Adipocyte (in vitro differentiated cells): Measurements from ENCODE around the gene FAM184B.

ENCODE experiments used
- DNase-seq: peaks from one replicate; pipeline ENCODE4 v3.0.0-alpha.2; 2015; ENCODE audit warnings: low read depth
- H3K27me3 ChIP-seq: replicated peaks from 2 replicates; pipeline ENCODE4 v1.7.0; 2013; ENCODE audit warnings: mild to moderate bottlenecking, low read length, moderate library complexity; ENCODE audit not compliant: control insufficient read depth, insufficient read depth
- H3K36me3 ChIP-seq: 2 replicates; pipeline ENCODE4 v1.7.0; 2013; ENCODE audit warnings: low read length, mild to moderate bottlenecking, moderate library complexity; ENCODE audit not compliant: control insufficient read depth, insufficient read depth, severe bottlenecking
- H3K4me1 ChIP-seq: 2 replicates; pipeline ENCODE4 v1.7.0; 2013; ENCODE audit warnings: mild to moderate bottlenecking, low read length, moderate library complexity; ENCODE audit not compliant: control insufficient read depth, insufficient read depth
- H3K4me3 ChIP-seq: 2 replicates; pipeline ENCODE4 v1.7.0; 2013; ENCODE audit warnings: mild to moderate bottlenecking, low read length, moderate library complexity
- H3K9ac ChIP-seq: 2 replicates; pipeline ENCODE4 v1.7.0; 2013; ENCODE audit warnings: mild to moderate bottlenecking, low read length, moderate library complexity
- H3K9me3 ChIP-seq: 2 replicates; pipeline ENCODE4 v1.7.0; 2013; ENCODE audit warnings: mild to moderate bottlenecking, low read length, moderate library complexity; ENCODE audit not compliant: control insufficient read depth

Gene FAM184B

GRCh38 chr4:17595471-17596005 is 185.9 kb downstream of the FAM184B start:
- H3K27me3 ChIP-seq: no peaks in the 10 kb centered on the region
- H3K9me3 ChIP-seq: no peaks in the 10 kb centered on the region
- H3K4me1 ChIP-seq: peaks cover 4% of the 10 kb centered on the region
- peaks cover 88% of the 10 kb centered on the region for H3K36me3 ChIP-seq
- no peak overlapping the region for H3K9ac ChIP-seq
- H3K4me3 ChIP-seq: no peak overlapping the region
- no peak for DNase-seq

- no peaks in the 10 kb centered on the region for H3K9me3 ChIP-seq
- H3K9ac ChIP-seq: no peak overlapping the region
- H3K4me3 ChIP-seq: no peak overlapping the region
- H3K4me1 ChIP-seq: no peaks in the 10 kb centered on the region
- no peak for DNase-seq
- H3K36me3 ChIP-seq: peaks cover 92% of the 10 kb centered on the region
- no peaks in the 10 kb centered on the region for H3K27me3 ChIP-seq
Observed at GRCh38 chr4:17589355-17589754, 192.1 kb downstream of the FAM184B start.

GRCh38 chr4:17587094-17587822 is 194.2 kb downstream of the FAM184B start:
- H3K36me3 ChIP-seq: peaks cover 92% of the 10 kb centered on the region
- H3K27me3 ChIP-seq: no peaks in the 10 kb centered on the region
- DNase-seq: no peak

GRCh38 chr4:17584521-17585213 is 196.8 kb downstream of the FAM184B start:
- H3K9me3 ChIP-seq: no peaks in the 10 kb centered on the region
- H3K9ac ChIP-seq: no peak overlapping the region
- H3K27me3 ChIP-seq: no peaks in the 10 kb centered on the region
- no peak overlapping the region for H3K4me3 ChIP-seq
- DNase-seq: no peak
- H3K36me3 ChIP-seq: peaks cover 94% of the 10 kb centered on the region
- peaks cover 14% of the 10 kb centered on the region for H3K4me1 ChIP-seq

More at GRCh38 chr4:17587094-17587822, 194.2 kb downstream of the FAM184B start:
- H3K4me3 ChIP-seq: no peak overlapping the region
- H3K9ac ChIP-seq: no peak overlapping the region
- no peaks in the 10 kb centered on the region for H3K9me3 ChIP-seq
- H3K4me1 ChIP-seq: no peaks in the 10 kb centered on the region

- Histone ChIP-seq H3K4me1 (peaks cover 19% of the 10 kb centered on the region), H3K27me3 (no peaks in the 10 kb centered on the region), H3K9me3 (no peaks in the 10 kb centered on the region), H3K36me3 (peaks cover 92% of the 10 kb centered on the region), H3K4me3 (no peak overlapping the region), H3K9ac (no peak overlapping the region)
- DNase-seq: no peak
Observed at GRCh38 chr4:17583941-17584340, 197.5 kb downstream of the FAM184B start.

- no peaks in the 10 kb centered on the region for H3K27me3 ChIP-seq
- H3K4me1 ChIP-seq: peaks cover 26% of the 10 kb centered on the region
- H3K4me3 ChIP-seq: no peak overlapping the region
- no peak for DNase-seq
- no peaks in the 10 kb centered on the region for H3K9me3 ChIP-seq
- H3K9ac ChIP-seq: no peak overlapping the region
- H3K36me3 ChIP-seq: peaks cover 86% of the 10 kb centered on the region
Observed at GRCh38 chr4:17583276-17583675, 198.1 kb downstream of the FAM184B start.

- peaks cover 27% of the 10 kb centered on the region for H3K4me1 ChIP-seq
- no peaks in the 10 kb centered on the region for H3K9me3 ChIP-seq
- no peaks in the 10 kb centered on the region for H3K27me3 ChIP-seq
- DNase-seq: no peak
- peaks cover 63% of the 10 kb centered on the region for H3K36me3 ChIP-seq
- peak overlapping the region; percentile 73 for H3K9ac ChIP-seq
- H3K4me3 ChIP-seq: no peak overlapping the region
Observed at GRCh38 chr4:17580969-17581368, 200.5 kb downstream of the FAM184B start.
